Transverse colon (tissue), 4 donors: ENCODE data around the gene HDAC7. TPM values are rescaled to one million over a fixed set of nuclear protein-coding genes. Genes with fewer than 3 reads are reported as not detected.

Experiments used
- DNase-seq: peaks from one replicate; pipeline ENCODE4 v3.0.0-alpha.2; 2019
- H3K27ac ChIP-seq, 4 donors: fragments of 200-600 bp; sonication (generic); 2 replicates each; pipeline ENCODE4 v1.5.1; 2016 to 2018; ENCODE audit warnings: inconsistent platforms in 4 of 4
- H3K27me3 ChIP-seq: fragments of 200-600 bp; sonication (generic); 2 replicates; pipeline ENCODE4 v1.5.1; 2017; ENCODE audit warnings: inconsistent platforms
- H3K36me3 ChIP-seq, 4 donors: fragments of 200-600 bp; sonication (generic); 2 replicates each; pipeline ENCODE4 v1.5.1; 2017 to 2019; ENCODE audit warnings: inconsistent platforms in 4 of 4
- H3K4me1 ChIP-seq, 4 donors: fragments of 200-600 bp; sonication (generic); 2 replicates each; pipeline ENCODE4 v1.5.1; 2017 to 2020; ENCODE audit warnings: inconsistent platforms in 4 of 4
- H3K4me3 ChIP-seq, 4 donors: fragments of 200-600 bp; sonication (generic); 1 replicate in 1 of 4; 2 replicates in 3 of 4; pipeline versions ENCODE4 v1.5.1 to v1.6.1; 2017 to 2019; ENCODE audit warnings: inconsistent platforms in 4 of 4
- H3K9me3 ChIP-seq, 2 donors: fragments of 200-600 bp; sonication (generic); 2 replicates each; pipeline ENCODE4 v1.5.1; 2017 to 2019; ENCODE audit warnings: inconsistent platforms in 2 of 2
- EP300 ChIP-seq: sonication (generic); formaldehyde crosslinking; IDR thresholded peaks from one replicate; pipeline ENCODE4 v1.6.1; 2017; ENCODE audit warnings: antibody characterized with exemption, low read depth
- POLR2A ChIP-seq: fragments of 450-650 bp; IDR thresholded peaks from one replicate; pipeline ENCODE4 v1.6.1; 2016; ENCODE audit warnings: antibody characterized with exemption, mild to moderate bottlenecking, moderate library complexity
- POLR2AphosphoS5 ChIP-seq, 3 donors: sonication (generic); formaldehyde crosslinking; IDR thresholded peaks; one replicate each; pipeline ENCODE4 v1.6.1; 2016; ENCODE audit warnings: antibody characterized with exemption in 3 of 3
- WGBS, 2 donors: methylation state at CpG; one replicate each; pipeline ENCODE4 v1.1.5; 2018; ENCODE audit warnings: low coverage in 1 of 2; 5-methylcytosine and 5-hydroxymethylcytosine counted together
- in situ Hi-C, 4 donors: fragments of 200-750 bp; cut with MboI; loops; one replicate each; pipeline versions ENCODE4 v1.15.0 to v1.15.1; 2017; ENCODE audit warnings: low sequenced_read_pairs in 3 of 4, low pct_ligation_motif_present in 1 of 4, low pct_unique_long_range_greater_than_20kb in 1 of 4
- intact Hi-C: fragments of 100-400 bp; cut with DNase I; formaldehyde crosslinking; loops from one replicate; pipeline ENCODE4 v1.15.1; 2023; ENCODE audit warnings: low total_unique reads
- total RNA-seq, 4 donors: library from RNA; depleted of rRNA; stranded (reverse); fragments of >200 nt; gene quantifications; one replicate each; pipeline ENCODE4 v1.1.0, GENCODE V29; 2016
- TF ChIP-seq, protein P1 (sequence below), 5 experiments: fragments of 200-600 bp in 3 of 5; fragments of 450-650 bp in 2 of 5; sonication (generic) in 3 of 5; IDR thresholded peaks; 1 replicate in 2 of 5; 2 replicates in 3 of 5; pipeline ENCODE4 v1.5.1; 2016 to 2017; ENCODE audit warnings: antibody characterized with exemption in 5 of 5, inconsistent platforms in 3 of 5, mild to moderate bottlenecking in 2 of 5, moderate library complexity in 1 of 5

HDAC7 gene
- total RNA-seq, 4 donors from 2014 or later, result 19.4 to 133 (median 28.3) TPM

- in situ Hi-C loops (no loop called here), intact Hi-C loops (no loop called here)
- 0 to 2% methylated on average over 16 to 40 of the region's 57 CpGs for WGBS, 2 donors
Observed at GRCh38 chr12:47758834-47759690, 60.6 kb downstream of the HDAC7 start, which contains the start of gene RAPGEF3. Gene RAPGEF3 (minus strand): TSS chr12:47758880. CDS start chr12:47758556, 324 bp downstream.

GRCh38 chr12:47758584-47758833 lies 61.2 kb downstream of the HDAC7 start:
- H3K36me3 ChIP-seq, result no peaks in the 10 kb centered on the region
- in situ Hi-C loops (no loop called here), intact Hi-C loops (no loop called here)
- 9% methylated on average over 3 of the region's 10 CpGs; no CpG with 5 or more reads in 1 of the 2 donors for WGBS, 2 donors
- TF ChIP-seq POLR2AphosphoS5 (IDR thresholded peaks at IDR 0.05), result no peak
- no peak for TF ChIP-seq EP300
- no peak for TF ChIP-seq POLR2A
- TF ChIP-seq, protein P1, sequence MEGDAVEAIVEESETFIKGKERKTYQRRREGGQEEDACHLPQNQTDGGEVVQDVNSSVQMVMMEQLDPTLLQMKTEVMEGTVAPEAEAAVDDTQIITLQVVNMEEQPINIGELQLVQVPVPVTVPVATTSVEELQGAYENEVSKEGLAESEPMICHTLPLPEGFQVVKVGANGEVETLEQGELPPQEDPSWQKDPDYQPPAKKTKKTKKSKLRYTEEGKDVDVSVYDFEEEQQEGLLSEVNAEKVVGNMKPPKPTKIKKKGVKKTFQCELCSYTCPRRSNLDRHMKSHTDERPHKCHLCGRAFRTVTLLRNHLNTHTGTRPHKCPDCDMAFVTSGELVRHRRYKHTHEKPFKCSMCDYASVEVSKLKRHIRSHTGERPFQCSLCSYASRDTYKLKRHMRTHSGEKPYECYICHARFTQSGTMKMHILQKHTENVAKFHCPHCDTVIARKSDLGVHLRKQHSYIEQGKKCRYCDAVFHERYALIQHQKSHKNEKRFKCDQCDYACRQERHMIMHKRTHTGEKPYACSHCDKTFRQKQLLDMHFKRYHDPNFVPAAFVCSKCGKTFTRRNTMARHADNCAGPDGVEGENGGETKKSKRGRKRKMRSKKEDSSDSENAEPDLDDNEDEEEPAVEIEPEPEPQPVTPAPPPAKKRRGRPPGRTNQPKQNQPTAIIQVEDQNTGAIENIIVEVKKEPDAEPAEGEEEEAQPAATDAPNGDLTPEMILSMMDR (IDR thresholded peaks at IDR 0.05), result no peak
- peaks cover 20 to 51% (median 44%) of the 10 kb centered on the region in 4 donors for H3K4me1 ChIP-seq
- H3K27me3 ChIP-seq, result no peaks in the 10 kb centered on the region
- peak overlapping the region; percentile 44 to 56 (median 46) for H3K4me3 ChIP-seq
- no peaks in the 10 kb centered on the region for H3K9me3 ChIP-seq
- peak overlapping the region; percentile 78 to 84 (median 82) for H3K27ac ChIP-seq
- DNase-seq, result no peak

More at GRCh38 chr12:47758834-47759690, 60.6 kb downstream of the HDAC7 start, which contains the start of gene RAPGEF3:
- Histone ChIP-seq H3K27ac (peak within 1 kb of the TSS; percentile 78 to 84 (median 82)), H3K27me3 (no peaks in the 10 kb centered on the region), H3K4me3 (peak within 1 kb of the TSS; percentile 44 to 56 (median 46)), H3K36me3 (no peaks in the 10 kb centered on the region), H3K4me1 (peaks cover 16 to 45% (median 39%) of the 10 kb centered on the region in 4 donors), H3K9me3 (no peaks in the 10 kb centered on the region)
- TF ChIP-seq EP300 (peak; percentile 13), POLR2A (peak; percentile 50), POLR2AphosphoS5 (IDR thresholded peaks at IDR 0.05) (peak; percentile 35 to 55 (median 48))
- TF ChIP-seq, protein P1 (IDR thresholded peaks at IDR 0.05), result peak; percentile 44 to 77 (median 51)
- peak; percentile 86 for DNase-seq

- H3K27me3 ChIP-seq, result no peaks in the 10 kb centered on the region
- WGBS, 2 donors, result 33 to 62% methylated on average over 5 to 18 of the region's 20 CpGs
- peaks cover 23 to 56% (median 49%) of the 10 kb centered on the region in 4 donors for H3K4me1 ChIP-seq
- no peaks in the 10 kb centered on the region for H3K9me3 ChIP-seq
- no peak for TF ChIP-seq EP300
- in situ Hi-C loops (no loop called here), intact Hi-C loops (no loop called here)
- peak overlapping the region; percentile 78 to 84 (median 82) for H3K27ac ChIP-seq
- no peaks in the 10 kb centered on the region for H3K36me3 ChIP-seq
- peak overlapping the region; percentile 44 to 56 (median 46) for H3K4me3 ChIP-seq
- peak; percentile 14 for DNase-seq
Observed at GRCh38 chr12:47757840-47758583, 61.7 kb downstream of the HDAC7 start.

- intact Hi-C loops (no loop called here), in situ Hi-C loops (no loop called here)
- Histone ChIP-seq H3K4me3 (peak overlapping the region in 2 of 4 donors; percentile 47 to 56), H3K27me3 (no peaks in the 10 kb centered on the region), H3K4me1 (peaks cover 23 to 61% (median 50%) of the 10 kb centered on the region in 4 donors), H3K36me3 (no peaks in the 10 kb centered on the region), H3K27ac (peak overlapping the region in 3 of 4 donors; percentile 78 to 83 (median 80)), H3K9me3 (no peaks in the 10 kb centered on the region)
- TF ChIP-seq POLR2AphosphoS5 (IDR thresholded peaks at IDR 0.05), result no peak
- TF ChIP-seq EP300, result no peak
- TF ChIP-seq POLR2A, result no peak
- TF ChIP-seq, protein P1 (IDR thresholded peaks at IDR 0.05), result no peak
- WGBS, 2 donors, result 63 to 83% methylated on average over 4 to 7 of the region's 7 CpGs
- no peak for DNase-seq
Observed at GRCh38 chr12:47757364-47757839, 62.3 kb downstream of the HDAC7 start.
